Testis (tissue), 3 donors: ENCODE results near the gene CD300C. TPM values are rescaled to one million over a fixed set of nuclear protein-coding genes. Genes with fewer than 3 reads are reported as not detected.

Experiments
- DNase-seq: peaks from one replicate; pipeline ENCODE4 v3.0.0-alpha.2; 2019
- H3K27ac ChIP-seq, 2 donors: fragments of 200-600 bp; sonication (generic); one replicate each; pipeline ENCODE4 v1.5.1; 2019
- H3K27me3 ChIP-seq: fragments of 200-600 bp; sonication (generic); one replicate; pipeline ENCODE4 v1.5.1; 2019
- H3K36me3 ChIP-seq: fragments of 200-600 bp; sonication (generic); one replicate; pipeline ENCODE4 v1.5.1; 2017; ENCODE audit warnings: low read depth; ENCODE audit errors: missing control alignments
- H3K4me1 ChIP-seq: fragments of 200-600 bp; sonication (generic); one replicate; pipeline ENCODE4 v1.5.1; 2019
- H3K4me3 ChIP-seq, 2 donors: fragments of 200-600 bp; sonication (generic); one replicate each; pipeline ENCODE4 v1.5.1; 2017 to 2019
- H3K9me3 ChIP-seq: fragments of 200-600 bp; sonication (generic); one replicate; pipeline ENCODE4 v1.5.1; 2017
- POLR2A ChIP-seq: fragments of 450-650 bp; IDR thresholded peaks from one replicate; pipeline ENCODE4 v1.6.1; 2017; ENCODE audit warnings: antibody characterized with exemption, mild to moderate bottlenecking, moderate library complexity
- WGBS, 2 donors: methylation state at CpG; one replicate each; pipeline ENCODE4 v1.1.5; 2018; 5-methylcytosine and 5-hydroxymethylcytosine counted together
- intact Hi-C: fragments of 100-400 bp; cut with DNase I; formaldehyde crosslinking; loops from one replicate; pipeline ENCODE4 v1.15.1; 2023; ENCODE audit warnings: low total_unique reads
- polyA plus RNA-seq: library from polyadenylated mRNA; stranded (reverse); fragments of 350-450 nt; fragmentation: Illumina TruSeq; extraction: RNeasy Lipid Tissue Mini Kit (QIAGEN cat#74804); gene quantifications from one replicate; pipeline ENCODE4 v1.2.3, GENCODE V29; 2014; ENCODE audit warnings: low read depth, low replicate concordance; ENCODE audit not compliant: insufficient read depth
- total RNA-seq, 2 donors: library from RNA; depleted of rRNA; stranded (reverse); fragments of >200 nt; gene quantifications; one replicate each; pipeline ENCODE4 v1.2.3, GENCODE V29; 2016
- TF ChIP-seq, protein P1 (sequence below), 3 experiments: fragments of 450-650 bp in 2 of 3; fragments of 200-600 bp in 1 of 3; sonication (generic) in 1 of 3; IDR thresholded peaks; one replicate each; pipeline ENCODE4 v1.5.1; 2016 to 2019; ENCODE audit warnings: antibody characterized with exemption in 3 of 3, mild to moderate bottlenecking in 2 of 3, moderate library complexity in 1 of 3

The CD300C gene
- total and polyA plus RNA-seq, 3 donors from 2014 or later, result 0.34 to 0.81 (median 0.39) TPM

- H3K36me3 ChIP-seq, result no peaks in the 10 kb centered on the region
- DNase-seq, result no peak
- H3K4me1 ChIP-seq, result no peaks in the 10 kb centered on the region
- WGBS, 2 donors, result 80 to 90% methylated on average over 3 of the region's 3 CpGs
- no peaks in the 10 kb centered on the region for H3K27me3 ChIP-seq
- no peak overlapping the region for H3K27ac ChIP-seq
- TF ChIP-seq POLR2A, result no peak
- TF ChIP-seq, protein P1, sequence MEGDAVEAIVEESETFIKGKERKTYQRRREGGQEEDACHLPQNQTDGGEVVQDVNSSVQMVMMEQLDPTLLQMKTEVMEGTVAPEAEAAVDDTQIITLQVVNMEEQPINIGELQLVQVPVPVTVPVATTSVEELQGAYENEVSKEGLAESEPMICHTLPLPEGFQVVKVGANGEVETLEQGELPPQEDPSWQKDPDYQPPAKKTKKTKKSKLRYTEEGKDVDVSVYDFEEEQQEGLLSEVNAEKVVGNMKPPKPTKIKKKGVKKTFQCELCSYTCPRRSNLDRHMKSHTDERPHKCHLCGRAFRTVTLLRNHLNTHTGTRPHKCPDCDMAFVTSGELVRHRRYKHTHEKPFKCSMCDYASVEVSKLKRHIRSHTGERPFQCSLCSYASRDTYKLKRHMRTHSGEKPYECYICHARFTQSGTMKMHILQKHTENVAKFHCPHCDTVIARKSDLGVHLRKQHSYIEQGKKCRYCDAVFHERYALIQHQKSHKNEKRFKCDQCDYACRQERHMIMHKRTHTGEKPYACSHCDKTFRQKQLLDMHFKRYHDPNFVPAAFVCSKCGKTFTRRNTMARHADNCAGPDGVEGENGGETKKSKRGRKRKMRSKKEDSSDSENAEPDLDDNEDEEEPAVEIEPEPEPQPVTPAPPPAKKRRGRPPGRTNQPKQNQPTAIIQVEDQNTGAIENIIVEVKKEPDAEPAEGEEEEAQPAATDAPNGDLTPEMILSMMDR (IDR thresholded peaks at IDR 0.05), result no peak
- intact Hi-C loops, result no loop called here
- no peaks in the 10 kb centered on the region for H3K9me3 ChIP-seq
- H3K4me3 ChIP-seq, result no peak overlapping the region
These were observed 45.9 kb downstream of the CD300C start for GRCh38 chr17:74499992-74500391.

- Histone ChIP-seq H3K36me3 (no peaks in the 10 kb centered on the region), H3K9me3 (no peaks in the 10 kb centered on the region), H3K4me1 (no peaks in the 10 kb centered on the region), H3K27me3 (no peaks in the 10 kb centered on the region), H3K27ac (no peak overlapping the region), H3K4me3 (no peak overlapping the region)
- TF ChIP-seq, protein P1 (IDR thresholded peaks at IDR 0.05), result no peak
- TF ChIP-seq POLR2A, result no peak
- DNase-seq, result no peak
- intact Hi-C loops, result no loop called here
- 71 to 76% methylated on average over 5 of the region's 5 CpGs for WGBS, 2 donors
These were observed 48.4 kb downstream of the CD300C start for GRCh38 chr17:74497471-74497870.

DNA sequence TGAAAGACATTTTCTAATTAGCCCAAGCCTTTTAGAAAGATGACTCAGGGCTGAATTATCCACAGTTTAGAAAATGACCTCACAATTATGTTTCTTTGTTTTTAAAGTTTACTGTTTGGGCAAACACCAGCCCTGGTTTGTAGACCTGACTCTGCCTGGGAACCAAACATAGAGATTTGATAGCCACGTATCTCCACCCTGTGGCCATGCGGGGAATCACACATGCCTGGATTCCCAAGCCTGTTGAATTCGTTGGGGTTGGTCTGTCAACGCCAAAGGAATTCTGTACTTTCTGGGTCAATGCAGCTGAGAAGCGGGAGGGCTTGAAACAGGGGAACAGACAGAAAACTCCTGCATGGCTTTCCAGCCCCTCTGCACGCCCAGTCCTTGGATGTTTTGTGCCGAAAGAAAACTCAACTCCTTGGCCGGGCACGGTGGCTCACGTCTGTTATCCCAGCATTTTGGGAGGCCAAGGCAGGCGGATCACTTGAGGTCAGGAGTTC lies 52.5 kb downstream of the CD300C start:
- Histone ChIP-seq H3K27me3 (no peaks in the 10 kb centered on the region), H3K4me1 (no peaks in the 10 kb centered on the region), H3K36me3 (no peaks in the 10 kb centered on the region), H3K27ac (no peak overlapping the region), H3K9me3 (no peaks in the 10 kb centered on the region), H3K4me3 (no peak overlapping the region)
- 42 to 45% methylated on average over 11 of the region's 11 CpGs for WGBS, 2 donors
- intact Hi-C loops, result no loop called here
- TF ChIP-seq, protein P1 (IDR thresholded peaks at IDR 0.05), result peak; percentile 65 to 87 (median 86)
- no peak for TF ChIP-seq POLR2A
- DNase-seq, result peak; percentile 80

GRCh38 chr17:74491626-74492025 lies 54.3 kb downstream of the CD300C start:
- no peak for DNase-seq
- Histone ChIP-seq H3K4me1 (no peaks in the 10 kb centered on the region), H3K4me3 (no peak overlapping the region), H3K27me3 (no peaks in the 10 kb centered on the region), H3K27ac (no peak overlapping the region), H3K36me3 (no peaks in the 10 kb centered on the region), H3K9me3 (no peaks in the 10 kb centered on the region)
- intact Hi-C loops, result no loop called here
- no peak for TF ChIP-seq POLR2A
- TF ChIP-seq, protein P1 (IDR thresholded peaks at IDR 0.05), result no peak
- 88 to 90% methylated on average over 7 of the region's 7 CpGs for WGBS, 2 donors

Other genes starting within 250 kb of the CD300C start
- gene KIF19, start 219.9 kb downstream of the CD300C start, total RNA-seq, result 1 to 10 TPM; 3.0 to 3.3 TPM
- 2.0 TPM for gene KIF19, start 219.9 kb downstream of the CD300C start, polyA plus RNA-seq
- 1 to 10 TPM in 1 of 2 donors, under 1 TPM in 1; 0.79 to 1.2 TPM for gene BTBD17, start 184.2 kb downstream of the CD300C start, total RNA-seq
- gene BTBD17, start 184.2 kb downstream of the CD300C start, polyA plus RNA-seq, result not detected
- under 1 TPM; 0.55 to 0.87 TPM for gene GPR142, start 178.6 kb downstream of the CD300C start, total RNA-seq
- 0.51 TPM for gene GPR142, start 178.6 kb downstream of the CD300C start, polyA plus RNA-seq
- 10 to 100 TPM in 1 of 2 donors, 1 to 10 TPM in 1; 6.8 to 19.0 TPM for gene GPRC5C, start 114.0 kb downstream of the CD300C start, total RNA-seq
- 14.1 TPM for gene GPRC5C, start 114.0 kb downstream of the CD300C start, polyA plus RNA-seq
- gene CD300A, start 79.5 kb downstream of the CD300C start, total RNA-seq, result 1 to 10 TPM; 2.0 to 2.4 TPM
- 3.7 TPM for gene CD300A, start 79.5 kb downstream of the CD300C start, polyA plus RNA-seq
- under 1 TPM; 0.71 to 0.99 TPM for gene CD300LB, start 14.6 kb downstream of the CD300C start, total RNA-seq
- gene CD300LB, start 14.6 kb downstream of the CD300C start, polyA plus RNA-seq, result 0.30 TPM
- gene CD300H, start 21.4 kb upstream of the CD300C start, total RNA-seq, result not detected
- gene CD300H, start 21.4 kb upstream of the CD300C start, polyA plus RNA-seq, result not detected
- not detected for gene CD300LD, start 46.2 kb upstream of the CD300C start, total RNA-seq
- 0.41 TPM for gene CD300LD, start 46.2 kb upstream of the CD300C start, polyA plus RNA-seq
- under 1 TPM in 1 of 2 donors, not detected in 1; 0.31 TPM for gene CD300E, start 77.6 kb upstream of the CD300C start, total RNA-seq
- gene CD300E, start 77.6 kb upstream of the CD300C start, polyA plus RNA-seq, result 0.45 TPM
- gene CD300LF, start 166.8 kb upstream of the CD300C start, total RNA-seq, result 1 to 10 TPM in 1 of 2 donors, under 1 TPM in 1; 0.43 to 1.1 TPM
- 0.79 TPM for gene CD300LF, start 166.8 kb upstream of the CD300C start, polyA plus RNA-seq
- under 1 TPM; 0.81 to 0.94 TPM for gene RAB37, start 191.1 kb upstream of the CD300C start, total RNA-seq
- gene RAB37, start 191.1 kb upstream of the CD300C start, polyA plus RNA-seq, result 1.9 TPM
- 10 to 100 TPM; 26.9 to 28.6 TPM for gene NHERF1, start 202.5 kb upstream of the CD300C start, total RNA-seq
- gene NHERF1, start 202.5 kb upstream of the CD300C start, polyA plus RNA-seq, result 69.2 TPM
- gene NAT9, start 230.2 kb upstream of the CD300C start, total RNA-seq, result 10 to 100 TPM; 45.6 to 51.3 TPM
- gene NAT9, start 230.2 kb upstream of the CD300C start, polyA plus RNA-seq, result 43.8 TPM